Measurements from ENCODE around the gene HS3ST3A1. TPM values are rescaled to one million over a fixed set of nuclear protein-coding genes. Genes with fewer than 3 reads are reported as not detected.
A peak's percentile ranks its signal among the peaks of the same experiment; 100 is the strongest.

HS3ST3A1 gene
- total and polyA plus RNA-seq, 2 of the 4 experiments (the other 2 are of a cell fraction), result 8.8 to 9.0 TPM

DNA sequence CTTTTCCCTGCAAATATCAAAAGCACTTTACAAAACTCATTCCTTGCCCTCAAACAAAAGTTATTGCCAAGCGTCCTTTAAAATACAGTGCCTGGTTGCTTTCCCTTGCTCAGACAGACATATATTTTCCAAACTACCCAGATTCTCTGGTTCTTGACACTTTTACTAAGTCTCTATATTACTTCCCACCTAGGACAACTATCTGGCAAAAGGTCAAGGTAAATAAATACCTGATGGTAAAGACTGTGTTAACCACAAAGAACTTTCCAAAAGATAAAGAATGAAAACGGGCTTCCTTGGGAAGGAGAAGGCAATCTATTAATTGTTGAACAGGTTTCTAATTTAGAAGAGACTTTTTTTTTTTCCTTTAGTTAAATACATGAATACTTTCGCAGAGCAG, 1.9 kb downstream of the HS3ST3A1 start:
- no peak for TF ChIP-seq POLR2A (IDR thresholded peaks at IDR 0.05; ENCODE audit: low read depth, low read length)
- no peak for TF ChIP-seq RCOR1 (IDR thresholded peaks at IDR 0.05; ENCODE audit: insufficient replicate concordance, low read length)
- no peak for TF ChIP-seq BHLHE40 (IDR thresholded peaks at IDR 0.05; ENCODE audit: low read depth, low read length)
- no peak for TF ChIP-seq SMC3 (IDR thresholded peaks at IDR 0.05; ENCODE audit: low read depth, low read length)
- TF ChIP-seq RFX5 (IDR thresholded peaks at IDR 0.05; ENCODE audit: low read depth, low read length), result no peak
- TF ChIP-seq RAD21 (IDR thresholded peaks at IDR 0.05; ENCODE audit: low read length), result no peak
- TF ChIP-seq, protein P1, sequence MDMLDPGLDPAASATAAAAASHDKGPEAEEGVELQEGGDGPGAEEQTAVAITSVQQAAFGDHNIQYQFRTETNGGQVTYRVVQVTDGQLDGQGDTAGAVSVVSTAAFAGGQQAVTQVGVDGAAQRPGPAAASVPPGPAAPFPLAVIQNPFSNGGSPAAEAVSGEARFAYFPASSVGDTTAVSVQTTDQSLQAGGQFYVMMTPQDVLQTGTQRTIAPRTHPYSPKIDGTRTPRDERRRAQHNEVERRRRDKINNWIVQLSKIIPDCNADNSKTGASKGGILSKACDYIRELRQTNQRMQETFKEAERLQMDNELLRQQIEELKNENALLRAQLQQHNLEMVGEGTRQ (IDR thresholded peaks at IDR 0.05; ENCODE audit: low read depth, low read length), result no peak
- no peak for TF ChIP-seq MAZ (IDR thresholded peaks at IDR 0.05; ENCODE audit: borderline replicate concordance, low read depth, low read length)
- TF ChIP-seq, protein P2, sequence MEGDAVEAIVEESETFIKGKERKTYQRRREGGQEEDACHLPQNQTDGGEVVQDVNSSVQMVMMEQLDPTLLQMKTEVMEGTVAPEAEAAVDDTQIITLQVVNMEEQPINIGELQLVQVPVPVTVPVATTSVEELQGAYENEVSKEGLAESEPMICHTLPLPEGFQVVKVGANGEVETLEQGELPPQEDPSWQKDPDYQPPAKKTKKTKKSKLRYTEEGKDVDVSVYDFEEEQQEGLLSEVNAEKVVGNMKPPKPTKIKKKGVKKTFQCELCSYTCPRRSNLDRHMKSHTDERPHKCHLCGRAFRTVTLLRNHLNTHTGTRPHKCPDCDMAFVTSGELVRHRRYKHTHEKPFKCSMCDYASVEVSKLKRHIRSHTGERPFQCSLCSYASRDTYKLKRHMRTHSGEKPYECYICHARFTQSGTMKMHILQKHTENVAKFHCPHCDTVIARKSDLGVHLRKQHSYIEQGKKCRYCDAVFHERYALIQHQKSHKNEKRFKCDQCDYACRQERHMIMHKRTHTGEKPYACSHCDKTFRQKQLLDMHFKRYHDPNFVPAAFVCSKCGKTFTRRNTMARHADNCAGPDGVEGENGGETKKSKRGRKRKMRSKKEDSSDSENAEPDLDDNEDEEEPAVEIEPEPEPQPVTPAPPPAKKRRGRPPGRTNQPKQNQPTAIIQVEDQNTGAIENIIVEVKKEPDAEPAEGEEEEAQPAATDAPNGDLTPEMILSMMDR (conservative IDR thresholded peaks at IDR 0.05; ENCODE audit: low read depth, low read length), result no peak
- no peak for TF ChIP-seq MXI1 (IDR thresholded peaks at IDR 0.05; ENCODE audit: borderline replicate concordance, low read depth, low read length)
- no peak for TF ChIP-seq CHD1 (IDR thresholded peaks at IDR 0.05; ENCODE audit: low read depth, low read length)
- TF ChIP-seq FOS (IDR thresholded peaks at IDR 0.05; ENCODE audit: low read depth, low read length), result no peak
- Histone ChIP-seq H4K91ac (ENCODE audit: insufficient read depth, low read depth, low read length) (no peak overlapping the region), H3K79me1 (ENCODE audit: low read depth in 1 of 2, low read length in 2 of 2) (peaks cover 6 to 36% of the 10 kb centered on the region in 2 experiments; a peak in 3 of 4 replicates), H4K20me1 (ENCODE audit: insufficient read depth, low read length) (no peaks in the 10 kb centered on the region), H3K23ac (ENCODE audit: low read depth, low read length) (peak overlapping the region; percentile 97; the same call in 1 of the 2 replicates), H3K9me3 (ENCODE audit: control insufficient read depth, insufficient read depth, low read length) (no peaks in the 10 kb centered on the region), H3K9me1 (ENCODE audit: insufficient read depth, low read length) (0 out of 2 replicates have a peak, but pooled peaks cover 7% of the 10 kb centered on the region), H2BK15ac (ENCODE audit: low read depth, low read length) (0 out of 3 replicates have a peak overlapping the region, but pooled peaks have one; percentile 56), H3K4me2 (ENCODE audit: low read depth, low read length) (peak overlapping the region; percentile 97), H3K18ac (ENCODE audit: low read depth, low read length) (peak overlapping the region; percentile 96; the same call in 1 of the 2 replicates), H3K4ac (ENCODE audit: low read depth, low read length) (peak overlapping the region; percentile 95; the same call in 1 of the 2 replicates), H3K14ac (replicated peaks; ENCODE audit: low read depth, low read length) (peak overlapping the region; percentile 81), H2BK120ac (ENCODE audit: low read depth, low read length) (peak overlapping the region; percentile 88; the same call in 1 of the 2 replicates), H3K56ac (ENCODE audit: extremely low read depth, insufficient read depth, low read length) (peak overlapping the region; percentile 88), H2BK5ac (ENCODE audit: low read depth, low read length, poor library complexity, severe bottlenecking) (peak overlapping the region; percentile 93), H3K36me3 (ENCODE audit: control insufficient read depth, insufficient read depth, low read length) (no peaks in the 10 kb centered on the region), H3K27me3 (ENCODE audit: control insufficient read depth, insufficient read depth, low read length) (no peaks in the 10 kb centered on the region), H2BK20ac (ENCODE audit: low read depth, low read length) (peak overlapping the region; percentile 39; the same call in 1 of the 2 replicates), H4K5ac (ENCODE audit: low read depth, low read length) (peak overlapping the region; percentile 43; the same call in 1 of the 2 replicates), H3K27ac (ENCODE audit: insufficient read depth, low read length) (peak overlapping the region; percentile 98; the same call in 1 of the 2 replicates), H3K4me1 (ENCODE audit: control insufficient read depth, insufficient read depth, low read length) (peaks cover 7% of the 10 kb centered on the region), H2AK5ac (ENCODE audit: low read depth, low read length) (no peak overlapping the region), H4K8ac (ENCODE audit: low read depth in 2 of 2, low read length in 2 of 2) (peak overlapping the region; percentile 39 to 55; a peak in 3 of 4 replicates), H2AFZ (replicated peaks; ENCODE audit: low read length, poor library complexity) (no peak overlapping the region), H3K9ac (ENCODE audit: low read depth, low read length) (peak overlapping the region; percentile 99), H3K4me3 (ENCODE audit: insufficient read depth, low read depth, low read length) (peak overlapping the region; percentile 93), H2AK9ac (replicated peaks; ENCODE audit: low read depth, low read length, poor library complexity) (no peak overlapping the region)
- DNase-seq (no peak), ATAC-seq (ENCODE audit: low read depth) (no peak)
- WGBS, 2 experiments (ENCODE audit: extremely low coverage in 2 of 2, insufficient read length in 1 of 2), result 10% methylated on average over 1 of the region's 3 CpGs; no CpG with 5 or more reads in 1 of the 2 experiments
- POLR2A ChIA-PET (ENCODE audit: unreplicated experiment), result no interaction called here
- dilution Hi-C loops (cut with HindIII; ENCODE audit: low sequenced_read_pairs, unreplicated experiment), result no loop called here
- in situ Hi-C loops (cut with MboI; ENCODE audit: low sequenced_read_pairs), result loop anchor here (10.0 kb wide), 1 partner anchor 1325 kb away; no protein-coding TSS in a partner anchor
- BruUV-seq (replicated peaks), result no TSS peak
- CTCF ChIA-PET, result no interaction called here
- intact Hi-C loops (cut with micrococcal nuclease), result loop anchor here (2.0 to 10.0 kb wide), 8 partner anchors 187 to 1572 kb away; no protein-coding TSS in a partner anchor
